OCI-LY7 (cell line): Measurements from ENCODE around the gene DDAH2. TPM values are rescaled to one million over a fixed set of nuclear protein-coding genes. Genes with fewer than 3 reads are reported as not detected.

Source experiments
- BruUV-seq: library from RNA; stranded (reverse); fragments of 400-500 nt; replicated peaks from 2 replicates; lab custom pipeline; 2021; lab: Mats Ljungman, UMichigan
- CTCF ChIA-PET: fragments of 300-600 bp; sonication (Branson Sonifier 250); formaldehyde crosslinking; loops from one replicate; lab custom pipeline; 2022; ENCODE audit warnings: antibody characterized with exemption; ENCODE audit not compliant: unreplicated experiment; lab: Charles Lee
- POLR2A ChIA-PET: fragments of 300-600 bp; sonication (Branson Sonifier 250); formaldehyde crosslinking; loops from one replicate; lab custom pipeline; 2022; ENCODE audit warnings: antibody characterized with exemption; lab: Charles Lee
- DNase-seq: peaks from one replicate; pipeline ENCODE4 v3.0.0-alpha.2; 2015; ENCODE audit warnings: low spot score
- H2AFZ ChIP-seq: fragments of 200-600 bp; sonication (generic), shearing (Covaris generic); 2 replicates; pipeline ENCODE4 v1.6.1; 2014; ENCODE audit warnings: mild to moderate bottlenecking, antibody characterized with exemption, low read length, moderate library complexity
- H3K27ac ChIP-seq: fragments of 200-600 bp; sonication (generic); 2 replicates; pipeline ENCODE4 v1.5.1; 2014; ENCODE audit warnings: mixed run types, low read depth, mild to moderate bottlenecking, moderate library complexity, low read length, inconsistent platforms; ENCODE audit not compliant: poor library complexity, severe bottlenecking
- H3K36me3 ChIP-seq: fragments of 200-600 bp; sonication (generic); 2 replicates; pipeline ENCODE4 v1.6.1; 2014; ENCODE audit warnings: mild to moderate bottlenecking, antibody characterized with exemption, low read length, moderate library complexity, mixed read lengths; ENCODE audit not compliant: insufficient read depth
- H3K4me1 ChIP-seq: fragments of 200-600 bp; sonication (generic); 2 replicates; pipeline ENCODE4 v1.5.1; 2014; ENCODE audit warnings: mild to moderate bottlenecking, low read length; ENCODE audit not compliant: insufficient read depth, poor library complexity, severe bottlenecking
- H3K4me2 ChIP-seq: fragments of 200-600 bp; sonication (generic); 2 replicates; pipeline ENCODE4 v1.6.1; 2014; ENCODE audit warnings: mild to moderate bottlenecking, low read length
- H3K4me3 ChIP-seq: fragments of 200-600 bp; sonication (generic); 2 replicates; pipeline ENCODE4 v1.5.1; 2014; ENCODE audit warnings: mild to moderate bottlenecking, low read depth, low read length; ENCODE audit not compliant: poor library complexity, severe bottlenecking
- H3K79me2 ChIP-seq: fragments of 200-600 bp; sonication (generic); 2 replicates; pipeline ENCODE4 v1.6.1; 2016; ENCODE audit warnings: low read depth, mild to moderate bottlenecking, low read length, moderate library complexity, mixed read lengths; ENCODE audit not compliant: insufficient read depth
- H3K9me2 ChIP-seq: fragments of 200-600 bp; sonication (generic); 2 replicates; pipeline ENCODE4 v1.6.1; 2016; ENCODE audit warnings: mild to moderate bottlenecking, low read length, mixed read lengths; ENCODE audit not compliant: insufficient read depth
- H3K9me3 ChIP-seq: fragments of 200-600 bp; sonication (generic); 2 replicates; pipeline ENCODE4 v1.6.1; 2014; ENCODE audit warnings: mild to moderate bottlenecking, mixed run types, low read length, mixed read lengths
- H4K20me1 ChIP-seq: fragments of 200-600 bp; sonication (generic); 2 replicates; pipeline ENCODE4 v1.6.1; 2014; ENCODE audit warnings: mild to moderate bottlenecking, antibody characterized with exemption, low read length, moderate library complexity, mixed read lengths; ENCODE audit not compliant: insufficient read depth
- CTCF ChIP-seq: fragments of 200-600 bp; sonication (generic); conservative IDR thresholded peaks from 2 replicates; pipeline ENCODE4 v1.5.1; 2014; ENCODE audit warnings: mild to moderate bottlenecking, antibody characterized with exemption, low read length, moderate library complexity, mixed read lengths
- EZH2phosphoT487 ChIP-seq: fragments of 200-600 bp; sonication (generic); IDR thresholded peaks from 2 replicates; pipeline ENCODE4 v1.6.1; 2018; ENCODE audit warnings: low read depth, borderline replicate concordance, mild to moderate bottlenecking, mixed run types, antibody characterized with exemption, low read length, moderate library complexity, mixed read lengths
- intact Hi-C: fragments of 100-400 bp; cut with micrococcal nuclease; formaldehyde crosslinking; loops from one replicate; pipeline ENCODE4 v1.10.0; 2022; ENCODE audit not compliant: unreplicated experiment
- total RNA-seq, 2 experiments: library from RNA; depleted of rRNA in 1 of 2; stranded (reverse); fragments of >200 nt in 1 of 2; shearing (Covaris generic) in 1 of 2; gene quantifications; 2 replicates each; pipeline ENCODE4 v1.2.3, GENCODE V29; 2014 to 2022

DDAH2 gene
- total RNA-seq, 2 experiments from 2014 or later = 14.0 to 20.4 TPM

GRCh38 chr6:31775633-31776484 is 46.8 kb upstream of the DDAH2 start:
- no peak overlapping the region for H3K27ac ChIP-seq
- POLR2A ChIA-PET = no interaction called here
- H4K20me1 ChIP-seq = no peaks in the 10 kb centered on the region; the same call in 1 of the 2 replicates
- BruUV-seq = no TSS peak
- no peaks in the 10 kb centered on the region for H3K9me3 ChIP-seq
- H3K4me1 ChIP-seq = no peaks in the 10 kb centered on the region
- peaks cover 33% of the 10 kb centered on the region for H3K36me3 ChIP-seq
- CTCF ChIA-PET = no interaction called here
- H3K4me2 ChIP-seq = no peak overlapping the region
- no peaks in the 10 kb centered on the region for H3K79me2 ChIP-seq
- no peaks in the 10 kb centered on the region for H3K9me2 ChIP-seq
- intact Hi-C loops = no loop called here
- H3K4me3 ChIP-seq = no peak overlapping the region
- TF ChIP-seq CTCF (no peak), EZH2phosphoT487 (no peak)
- DNase-seq = no peak
- no peak overlapping the region for H2AFZ ChIP-seq

GRCh38 chr6:31775184-31775583 is 46.1 kb upstream of the DDAH2 start:
- no TSS peak for BruUV-seq
- no peaks in the 10 kb centered on the region for H3K9me2 ChIP-seq
- intact Hi-C loops = no loop called here

More at GRCh38 chr6:31775184-31775583, 46.1 kb upstream of the DDAH2 start:
- Histone ChIP-seq H2AFZ (no peak overlapping the region), H3K27ac (no peak overlapping the region), H3K36me3 (peaks cover 26% of the 10 kb centered on the region), H4K20me1 (no peaks in the 10 kb centered on the region; the same call in 1 of the 2 replicates), H3K4me2 (no peak overlapping the region), H3K79me2 (no peaks in the 10 kb centered on the region), H3K4me1 (no peaks in the 10 kb centered on the region), H3K4me3 (no peak overlapping the region), H3K9me3 (no peaks in the 10 kb centered on the region)
- no peak for DNase-seq
- CTCF ChIA-PET = no interaction called here
- POLR2A ChIA-PET = interaction anchor here (0.6 to 0.8 kb wide), 2 partner anchors 36 to 93 kb away, joined by 3 read pairs; no protein-coding TSS in a partner anchor
- TF ChIP-seq EZH2phosphoT487 = no peak
- TF ChIP-seq CTCF = no peak
